ENCODE data around the gene GPNMB. TPM values are rescaled to one million over a fixed set of nuclear protein-coding genes. Genes with fewer than 3 reads are reported as not detected.
A peak's percentile ranks its signal among the peaks of the same experiment; 100 is the strongest.

The GPNMB gene
- total RNA-seq, 1 experiment from 2014 or later = 1.2 TPM

- H3K4me2 ChIP-seq (ENCODE audit: insufficient read depth, insufficient read length, low read length) = no peak overlapping the region
- WGBS (ENCODE audit: extremely low coverage, insufficient read length, low lambda C conversion rate) = no CpG with 5 or more reads among the region's 7 CpGs
Observed at GRCh38 chr7:23261843-23262452, 15.4 kb downstream of the GPNMB start.

More at GRCh38 chr7:23261843-23262452, 15.4 kb downstream of the GPNMB start:
- Histone ChIP-seq H4K5ac (ENCODE audit: insufficient read length, low read depth, low read length) (no peak overlapping the region), H4K8ac (replicated peaks; ENCODE audit: insufficient read length, low read depth, low read length) (no peak overlapping the region), H2BK15ac (ENCODE audit: low read depth, low read length) (no peak overlapping the region), H3K79me2 (ENCODE audit: insufficient read depth, low read length) (no peaks in the 10 kb centered on the region), H3K4ac (ENCODE audit: low read depth, low read length) (no peak overlapping the region), H3T11ph (ENCODE audit: low read length) (no peak overlapping the region), H3K23me2 (ENCODE audit: insufficient read length, low read depth, low read length, poor library complexity, severe bottlenecking) (no peaks in the 10 kb centered on the region), H3K79me1 (ENCODE audit: insufficient read depth, low read depth, low read length, poor library complexity, severe bottlenecking) (no peaks in the 10 kb centered on the region), H4K91ac (ENCODE audit: insufficient read length, low read depth, low read length) (no peak overlapping the region), H2AK5ac (ENCODE audit: insufficient read length, low read length) (no peak overlapping the region), H3K14ac (ENCODE audit: insufficient read depth, low read length) (no peak overlapping the region), H3K9me3 (ENCODE audit: control insufficient read depth, low read depth, low read length) (no peaks in the 10 kb centered on the region), H3K9ac (ENCODE audit: extremely low read depth, insufficient read length, low read length) (no peak overlapping the region), H3K4me1 (ENCODE audit: insufficient read depth, low read length) (no peaks in the 10 kb centered on the region), H2BK5ac (ENCODE audit: insufficient read length, low read length) (no peak overlapping the region), H2AFZ (ENCODE audit: low read length) (no peak overlapping the region), H2BK12ac (ENCODE audit: insufficient read length, low read depth, low read length) (no peak overlapping the region), H3K27ac (ENCODE audit: insufficient read length, low read depth, low read length) (no peak overlapping the region), H4K20me1 (ENCODE audit: control insufficient read depth, insufficient read depth, insufficient read length) (no peaks in the 10 kb centered on the region), H3K18ac (ENCODE audit: insufficient read length, low read depth, low read length) (no peak overlapping the region), H3K23ac (ENCODE audit: insufficient read length, low read depth, low read length) (no peak overlapping the region), H3K27me3 (ENCODE audit: insufficient read depth, low read length) (no peaks in the 10 kb centered on the region), H2BK120ac (ENCODE audit: low read depth, low read length, poor library complexity, severe bottlenecking) (no peak overlapping the region), H3K56ac (ENCODE audit: insufficient read length, low read depth, low read length) (no peak overlapping the region), H2BK20ac (ENCODE audit: low read depth, low read length, poor library complexity, severe bottlenecking) (no peak overlapping the region)
- peak; percentile 69 for DNase-seq
- Mint-ChIP-seq H3K4me1 (no peaks in the 10 kb centered on the region), H3K27ac (no peak overlapping the region), H3K27me3 (ENCODE audit: low read depth) (no peaks in the 10 kb centered on the region), H3K4me3 (no peak overlapping the region), H3K9me3 (no peaks in the 10 kb centered on the region), H3K36me3 (ENCODE audit: insufficient read depth in 1 of 3, low read depth in 3 of 3) (no peaks in the 10 kb centered on the region)
- peak; percentile 94 for TF ChIP-seq CTCF (conservative IDR thresholded peaks at IDR 0.05)
